AG09319 (cell line): ENCODE data around the gene TRAP1.

Experiments used
- DNase-seq: peaks from one replicate; pipeline ENCODE4 v3.0.0-alpha.2; 2010; ENCODE audit warnings: low read depth; ENCODE audit errors: extremely low read depth
- CTCF ChIP-seq: IDR thresholded peaks from 2 replicates; pipeline ENCODE4 v1.5.1; 2011; ENCODE audit warnings: low read depth, mild to moderate bottlenecking, inconsistent platforms, low read length, moderate library complexity

The TRAP1 gene

GRCh38 chr16:3640207-3640606 lies 77.1 kb downstream of the TRAP1 start:
- no peak for DNase-seq
- no peak for TF ChIP-seq CTCF

GRCh38 chr16:3638916-3639644 lies 78.2 kb downstream of the TRAP1 start:
- DNase-seq: no peak
- TF ChIP-seq CTCF: no peak

GRCh38 chr16:3637371-3637923 lies 79.9 kb downstream of the TRAP1 start:
- no peak for TF ChIP-seq CTCF

GRCh38 chr16:3625911-3626732 lies 91.2 kb downstream of the TRAP1 start:
- no peak for DNase-seq
- TF ChIP-seq CTCF: no peak

More at GRCh38 chr16:3637371-3637923, 79.9 kb downstream of the TRAP1 start:
- DNase-seq: no peak

GRCh38 chr16:3625331-3625730 lies 92.0 kb downstream of the TRAP1 start:
- no peak for DNase-seq
- TF ChIP-seq CTCF: no peak

GRCh38 chr16:3623642-3624041 lies 93.7 kb downstream of the TRAP1 start:
- TF ChIP-seq CTCF: no peak
- no peak for DNase-seq

- TF ChIP-seq CTCF: no peak
- no peak for DNase-seq
Observed at GRCh38 chr16:3618769-3619141, 98.6 kb downstream of the TRAP1 start.
